ENCODE measurements around the gene SGPP2. TPM values are rescaled to one million over a fixed set of nuclear protein-coding genes. Genes with fewer than 3 reads are reported as not detected.

SGPP2 gene
- total RNA-seq, 2 experiments from 2014 or later, result 1.7 TPM

DNA sequence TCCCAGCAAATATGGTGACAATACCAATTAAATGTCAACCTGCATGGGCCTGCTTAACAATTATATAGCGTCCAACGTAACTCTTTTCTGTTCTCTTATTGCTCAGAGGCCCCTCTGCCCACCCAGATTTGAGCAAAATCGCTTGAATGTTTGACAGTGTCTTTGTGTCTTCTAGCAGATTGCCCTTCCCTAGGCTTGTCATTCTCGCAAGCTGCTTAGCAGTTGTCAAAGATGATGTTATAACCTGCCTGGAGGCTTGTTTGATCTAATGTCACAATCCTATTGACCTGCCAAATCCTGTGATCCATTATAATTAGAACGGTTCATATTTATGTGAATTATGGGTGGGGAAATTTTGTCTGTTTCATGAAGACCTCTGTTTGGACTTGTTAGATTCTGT is 122.7 kb downstream of the SGPP2 start:
- no peaks in the 10 kb centered on the region for H3K4me1 ChIP-seq (ENCODE audit: insufficient read depth, low read length)
- intact Hi-C loops (cut with DNase I, micrococcal nuclease), result no loop called here
- Mint-ChIP-seq H3K9me3 (no peaks in the 10 kb centered on the region), H3K27ac (no peak overlapping the region), H3K4me3 (no peak overlapping the region), H3K36me3 (ENCODE audit: low read depth) (no peaks in the 10 kb centered on the region), H3K27me3 (peaks cover 17% of the 10 kb centered on the region), H3K4me1 (ENCODE audit: low read depth) (no peaks in the 10 kb centered on the region)
- no peaks in the 10 kb centered on the region for H3K36me3 ChIP-seq (ENCODE audit: insufficient read depth, low read length)
- no peaks in the 10 kb centered on the region for H3K9me3 ChIP-seq (ENCODE audit: control insufficient read depth in 1 of 2, insufficient read depth in 1 of 2, low read length in 2 of 2)
- TF ChIP-seq, protein P1, sequence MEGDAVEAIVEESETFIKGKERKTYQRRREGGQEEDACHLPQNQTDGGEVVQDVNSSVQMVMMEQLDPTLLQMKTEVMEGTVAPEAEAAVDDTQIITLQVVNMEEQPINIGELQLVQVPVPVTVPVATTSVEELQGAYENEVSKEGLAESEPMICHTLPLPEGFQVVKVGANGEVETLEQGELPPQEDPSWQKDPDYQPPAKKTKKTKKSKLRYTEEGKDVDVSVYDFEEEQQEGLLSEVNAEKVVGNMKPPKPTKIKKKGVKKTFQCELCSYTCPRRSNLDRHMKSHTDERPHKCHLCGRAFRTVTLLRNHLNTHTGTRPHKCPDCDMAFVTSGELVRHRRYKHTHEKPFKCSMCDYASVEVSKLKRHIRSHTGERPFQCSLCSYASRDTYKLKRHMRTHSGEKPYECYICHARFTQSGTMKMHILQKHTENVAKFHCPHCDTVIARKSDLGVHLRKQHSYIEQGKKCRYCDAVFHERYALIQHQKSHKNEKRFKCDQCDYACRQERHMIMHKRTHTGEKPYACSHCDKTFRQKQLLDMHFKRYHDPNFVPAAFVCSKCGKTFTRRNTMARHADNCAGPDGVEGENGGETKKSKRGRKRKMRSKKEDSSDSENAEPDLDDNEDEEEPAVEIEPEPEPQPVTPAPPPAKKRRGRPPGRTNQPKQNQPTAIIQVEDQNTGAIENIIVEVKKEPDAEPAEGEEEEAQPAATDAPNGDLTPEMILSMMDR (IDR thresholded peaks at IDR 0.05), result no peak
- no peak overlapping the region for H3K4me3 ChIP-seq (ENCODE audit: low read length)
- CTCF ChIA-PET, result no interaction called here
- ATAC-seq (ENCODE audit: poor library complexity), result no peak
- no peak for DNase-seq
- H3K27ac ChIP-seq (ENCODE audit: low read depth in 1 of 2, low read length in 2 of 2), result no peak overlapping the region
- POLR2A ChIA-PET, result no interaction called here
- H3K27me3 ChIP-seq (ENCODE audit: control insufficient read depth in 1 of 2, insufficient read depth in 2 of 2, low read length in 2 of 2), result no peaks in the 10 kb centered on the region

DNA sequence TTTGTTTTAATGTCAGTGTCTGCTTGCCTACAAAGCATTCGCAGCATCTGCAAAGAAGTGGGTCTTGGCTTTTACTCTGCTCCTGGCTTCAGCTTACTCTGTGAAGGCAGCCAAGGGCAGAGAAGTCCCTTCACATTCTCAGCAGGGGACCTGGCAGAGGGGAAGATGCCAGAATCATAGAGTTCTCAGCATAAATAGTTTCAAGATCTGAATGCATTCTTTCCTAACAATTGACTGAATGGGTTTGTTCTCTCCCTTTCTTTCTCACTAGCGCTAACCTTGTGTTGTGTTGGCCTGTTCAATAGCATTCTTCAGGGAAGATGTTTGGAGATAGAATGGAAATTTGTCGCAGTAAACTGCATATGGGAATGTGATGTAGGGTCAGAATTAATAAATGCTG is 124.6 kb downstream of the SGPP2 start:
- DNase-seq (no peak), ATAC-seq (ENCODE audit: poor library complexity) (no peak)
- no peaks in the 10 kb centered on the region for H3K9me3 Mint-ChIP-seq
- H3K4me1 Mint-ChIP-seq (ENCODE audit: low read depth), result no peaks in the 10 kb centered on the region
- peaks cover 32% of the 10 kb centered on the region for H3K27me3 Mint-ChIP-seq
- no peak overlapping the region for H3K4me3 ChIP-seq (ENCODE audit: low read length)
- no peaks in the 10 kb centered on the region for H3K27me3 ChIP-seq (ENCODE audit: control insufficient read depth in 1 of 2, insufficient read depth in 2 of 2, low read length in 2 of 2)
- CTCF ChIA-PET, result no interaction called here
- H3K27ac Mint-ChIP-seq, result no peak overlapping the region
- no peak overlapping the region for H3K27ac ChIP-seq (ENCODE audit: low read depth in 1 of 2, low read length in 2 of 2)
- H3K9me3 ChIP-seq (ENCODE audit: control insufficient read depth in 1 of 2, insufficient read depth in 1 of 2, low read length in 2 of 2), result no peaks in the 10 kb centered on the region
- POLR2A ChIA-PET, result no interaction called here
- TF ChIP-seq, protein P1 (IDR thresholded peaks at IDR 0.05), result no peak
- intact Hi-C loops (cut with DNase I, micrococcal nuclease), result no loop called here
- H3K36me3 ChIP-seq (ENCODE audit: insufficient read depth, low read length), result no peaks in the 10 kb centered on the region
- no peak overlapping the region for H3K4me3 Mint-ChIP-seq
- no peaks in the 10 kb centered on the region for H3K36me3 Mint-ChIP-seq (ENCODE audit: low read depth)
- no peaks in the 10 kb centered on the region for H3K4me1 ChIP-seq (ENCODE audit: insufficient read depth, low read length)

DNA sequence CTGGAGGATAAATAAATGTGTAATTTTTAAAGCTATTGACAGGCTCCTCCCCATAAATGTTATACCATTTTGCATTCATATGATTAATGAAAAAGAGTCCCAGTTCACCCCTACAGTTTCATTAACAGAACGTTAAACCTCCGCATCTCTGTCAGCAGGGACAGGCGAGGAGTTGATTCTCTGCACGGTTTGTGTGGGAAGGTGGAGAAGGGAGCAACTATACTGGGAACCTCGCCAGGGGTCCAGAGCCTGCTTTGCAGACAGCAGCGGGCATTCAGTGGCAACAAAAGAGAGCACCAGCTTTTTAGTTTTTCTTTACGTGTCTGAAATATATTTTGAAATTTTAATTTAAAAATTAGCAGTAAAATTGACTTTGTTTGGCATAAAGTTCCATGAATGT is 130.2 kb downstream of the SGPP2 start:
- H3K4me3 Mint-ChIP-seq, result no peak overlapping the region
- no peaks in the 10 kb centered on the region for H3K27me3 ChIP-seq (ENCODE audit: control insufficient read depth in 1 of 2, insufficient read depth in 2 of 2, low read length in 2 of 2)
- ChIA-PET POLR2A (no interaction called here), CTCF (no interaction called here)
- H3K4me1 Mint-ChIP-seq (ENCODE audit: low read depth), result no peaks in the 10 kb centered on the region
- TF ChIP-seq, protein P1 (IDR thresholded peaks at IDR 0.05), result no peak
- DNase-seq (no peak), ATAC-seq (ENCODE audit: poor library complexity) (no peak)
- H3K4me1 ChIP-seq (ENCODE audit: insufficient read depth, low read length), result no peaks in the 10 kb centered on the region
- no peak overlapping the region for H3K4me3 ChIP-seq (ENCODE audit: low read length)
- no peak overlapping the region for H3K27ac Mint-ChIP-seq
- H3K36me3 Mint-ChIP-seq (ENCODE audit: low read depth), result no peaks in the 10 kb centered on the region
- H3K9me3 Mint-ChIP-seq, result no peaks in the 10 kb centered on the region
- H3K36me3 ChIP-seq (ENCODE audit: insufficient read depth, low read length), result no peaks in the 10 kb centered on the region
- H3K9me3 ChIP-seq (ENCODE audit: control insufficient read depth in 1 of 2, insufficient read depth in 1 of 2, low read length in 2 of 2), result no peaks in the 10 kb centered on the region
- H3K27ac ChIP-seq (ENCODE audit: low read depth in 1 of 2, low read length in 2 of 2), result no peak overlapping the region
- intact Hi-C loops (cut with DNase I, micrococcal nuclease), result no loop called here
- H3K27me3 Mint-ChIP-seq, result peaks cover 30% of the 10 kb centered on the region
